Activated B cell treated with CpG ODN at 0.5 μM for 24 hours (primary cell): ENCODE measurements around the gene CAMK2G. TPM values are rescaled to one million over a fixed set of nuclear protein-coding genes. Genes with fewer than 3 reads are reported as not detected.

Source experiments
- ATAC-seq: fragments of 200-7000 bp; cut with Tn5 transposase; one replicate; pipeline ENCODE4 v1.10.0; 2021; ENCODE audit warnings: low read depth, mild to moderate bottlenecking, moderate library complexity
- CTCF ChIA-PET: fragments of 350-600 bp; sonication (Branson Sonifier 250); formaldehyde crosslinking; loops from one replicate; lab custom pipeline; 2021; ENCODE audit warnings: antibody characterized with exemption; lab: Charles Lee
- POLR2A ChIA-PET: fragments of 350-600 bp; sonication (Branson Sonifier 250); formaldehyde crosslinking; loops from one replicate; lab custom pipeline; 2021; ENCODE audit warnings: antibody characterized with exemption; lab: Charles Lee
- DNase-seq: peaks from one replicate; pipeline ENCODE4 v3.0.0; 2022
- H3K27ac Mint-ChIP-seq: one replicate; pipeline ENCODE4 v1.8.0; 2020; ENCODE audit warnings: mixed read lengths
- H3K27me3 Mint-ChIP-seq: one replicate; pipeline ENCODE4 v1.8.0; 2021; ENCODE audit warnings: mixed read lengths
- H3K36me3 Mint-ChIP-seq: one replicate; pipeline ENCODE4 v1.8.0; 2021; ENCODE audit warnings: low read depth, mixed read lengths
- H3K4me1 Mint-ChIP-seq: one replicate; pipeline ENCODE4 v1.8.0; 2021; ENCODE audit warnings: mixed read lengths
- H3K4me3 Mint-ChIP-seq: one replicate; pipeline ENCODE4 v1.8.0; 2020; ENCODE audit warnings: mild to moderate bottlenecking, mixed read lengths
- H3K9me3 Mint-ChIP-seq: one replicate; pipeline ENCODE4 v1.8.0; 2020; ENCODE audit warnings: mixed read lengths
- CTCF ChIP-seq: fragments of 200-600 bp; IDR thresholded peaks from one replicate; pipeline ENCODE4 v1.8.0; 2022; ENCODE audit warnings: antibody characterized with exemption, mild to moderate bottlenecking
- intact Hi-C: fragments of 100-400 bp; cut with micrococcal nuclease; formaldehyde crosslinking; loops from one replicate; pipeline ENCODE4 v1.15.1; 2024
- total RNA-seq: library from RNA; stranded (reverse); gene quantifications from 2 replicates; pipeline ENCODE4 v1.2.3, GENCODE V29; 2022

CAMK2G gene
- total RNA-seq, 1 donor from 2014 or later = 19.9 TPM

- intact Hi-C loops = no loop called here
- no peak for TF ChIP-seq CTCF
- ATAC-seq (no peak), DNase-seq (no peak)
- H3K4me1 Mint-ChIP-seq = peaks cover 48% of the 10 kb centered on the region
- no peaks in the 10 kb centered on the region for H3K27me3 Mint-ChIP-seq
- ChIA-PET POLR2A (interaction anchor here (1.0 to 2.0 kb wide), 4 partner anchors 8 to 39 kb away, joined by 4 to 8 read pairs (median 5); partner anchors contain the start of genes CHCHD1 and SEC24C), CTCF (interaction anchor here (1.3 to 1.4 kb wide), 2 partner anchors 12 to 110 kb away, joined by 4 to 5 read pairs; partner anchors contain the start of gene CHCHD1)
- peaks cover 87% of the 10 kb centered on the region for H3K36me3 Mint-ChIP-seq
- peak overlapping the region; percentile 13 for H3K4me3 Mint-ChIP-seq
- peak overlapping the region; percentile 66 for H3K27ac Mint-ChIP-seq
- H3K9me3 Mint-ChIP-seq = no peaks in the 10 kb centered on the region
These were observed 105.0 kb downstream of the CAMK2G start for GRCh38 chr10:73769396-73769795.

GRCh38 chr10:73768881-73769280 is 105.5 kb downstream of the CAMK2G start:
- Mint-ChIP-seq H3K27me3 (no peaks in the 10 kb centered on the region), H3K27ac (peak overlapping the region; percentile 66), H3K4me3 (peak overlapping the region; percentile 13), H3K9me3 (no peaks in the 10 kb centered on the region), H3K36me3 (peaks cover 89% of the 10 kb centered on the region), H3K4me1 (peaks cover 43% of the 10 kb centered on the region)
- no peak for TF ChIP-seq CTCF
- POLR2A ChIA-PET = interaction anchor here (0.6 to 2.0 kb wide), 6 partner anchors 9 to 209 kb away, joined by 3 to 8 read pairs (median 5); partner anchors contain the start of genes CHCHD1 and SEC24C
- ATAC-seq = peak; percentile 37
- DNase-seq = peak; percentile 39
- intact Hi-C loops = no loop called here
- CTCF ChIA-PET = interaction anchor here (1.3 to 1.4 kb wide), 2 partner anchors 13 to 111 kb away, joined by 4 to 5 read pairs; partner anchors contain the start of gene CHCHD1

- Mint-ChIP-seq H3K27ac (no peak overlapping the region), H3K4me3 (no peak overlapping the region), H3K27me3 (no peaks in the 10 kb centered on the region), H3K4me1 (peaks cover 33% of the 10 kb centered on the region), H3K9me3 (no peaks in the 10 kb centered on the region), H3K36me3 (peaks cover 96% of the 10 kb centered on the region)
- intact Hi-C loops = no loop called here
- no peak for TF ChIP-seq CTCF
- POLR2A ChIA-PET = interaction anchor here (0.6 kb wide), 1 partner anchor 12 kb away, joined by 5 read pairs; no protein-coding TSS in a partner anchor
- CTCF ChIA-PET = no interaction called here
- no peak for DNase-seq
- no peak for ATAC-seq
These were observed 109.3 kb downstream of the CAMK2G start for GRCh38 chr10:73765066-73765465.

- H3K4me3 Mint-ChIP-seq = no peak overlapping the region
- H3K36me3 Mint-ChIP-seq = peaks cover 97% of the 10 kb centered on the region
- POLR2A ChIA-PET = interaction anchor here (1.4 to 2.3 kb wide), 2 partner anchors 9 to 19 kb away, joined by 10 to 15 read pairs; partner anchors contain the start of gene SEC24C
- no peaks in the 10 kb centered on the region for H3K9me3 Mint-ChIP-seq
- DNase-seq (no peak), ATAC-seq (peak; percentile 63)
- no peak for TF ChIP-seq CTCF
- peak overlapping the region; percentile 42 for H3K27ac Mint-ChIP-seq
- intact Hi-C loops = no loop called here
- no peaks in the 10 kb centered on the region for H3K27me3 Mint-ChIP-seq
- peaks cover 24% of the 10 kb centered on the region for H3K4me1 Mint-ChIP-seq
- CTCF ChIA-PET = no interaction called here
These were observed 111.0 kb downstream of the CAMK2G start for GRCh38 chr10:73763343-73763742.

- no peaks in the 10 kb centered on the region for H3K27me3 Mint-ChIP-seq
- intact Hi-C loops = no loop called here
- no peak overlapping the region for H3K4me3 Mint-ChIP-seq
- H3K36me3 Mint-ChIP-seq = peaks cover 93% of the 10 kb centered on the region
- ATAC-seq = no peak
- no peak for DNase-seq
- TF ChIP-seq CTCF = no peak
- no peaks in the 10 kb centered on the region for H3K9me3 Mint-ChIP-seq
- peaks cover 22% of the 10 kb centered on the region for H3K4me1 Mint-ChIP-seq
- CTCF ChIA-PET = no interaction called here
- POLR2A ChIA-PET = interaction anchor here (1.4 to 2.3 kb wide), 2 partner anchors 9 to 19 kb away, joined by 10 to 15 read pairs; partner anchors contain the start of gene SEC24C
- peak overlapping the region; percentile 33 for H3K27ac Mint-ChIP-seq
These were observed 111.4 kb downstream of the CAMK2G start for GRCh38 chr10:73762915-73763314.

Other genes starting within 250 kb of the CAMK2G start
- not detected in 2 replicates for gene MYOZ1, start 233.1 kb downstream of the CAMK2G start, total RNA-seq
- 0.05 TPM in 1 of 2 replicates, not detected in the other for gene SYNPO2L, start 218.5 kb downstream of the CAMK2G start, total RNA-seq
- gene AGAP5, start 176.4 kb downstream of the CAMK2G start, total RNA-seq = 9.5 and 15.0 TPM in 2 replicates
- gene SEC24C, start 130.2 kb downstream of the CAMK2G start, total RNA-seq = 78.5 and 89.8 TPM in 2 replicates
- gene CHCHD1, start 92.5 kb downstream of the CAMK2G start, total RNA-seq = 19.3 and 24.2 TPM in 2 replicates
- gene ZSWIM8, start 88.9 kb downstream of the CAMK2G start, total RNA-seq = 67.5 and 93.0 TPM in 2 replicates
- gene NDST2, start 63.0 kb downstream of the CAMK2G start, total RNA-seq = 59.4 and 61.7 TPM in 2 replicates
- gene PLAU, start 36.6 kb upstream of the CAMK2G start, total RNA-seq = 0.10 TPM in 1 of 2 replicates, not detected in the other
- 21.3 and 25.8 TPM in 2 replicates for gene VCL, start 123.6 kb upstream of the CAMK2G start, total RNA-seq